ENCODE data around the gene AQR.

Gene AQR

GRCh38 chr15:34914317-34914716 lies 55.2 kb downstream of the AQR start:
- Histone ChIP-seq H3K27ac (ENCODE audit: low read depth, low read length) (no peak overlapping the region), H3K4me3 (ENCODE audit: low read depth, low read length) (no peak overlapping the region), H3K9me3 (ENCODE audit: control insufficient read depth, insufficient read depth, low read depth, low read length) (no peaks in the 10 kb centered on the region), H3K36me3 (ENCODE audit: control insufficient read depth, insufficient read depth, low read length) (peaks cover 93% of the 10 kb centered on the region), H3K27me3 (ENCODE audit: control insufficient read depth, insufficient read depth, low read length) (no peaks in the 10 kb centered on the region), H3K4me1 (ENCODE audit: control insufficient read depth, insufficient read depth, low read length) (no peaks in the 10 kb centered on the region), H3K9ac (ENCODE audit: low read length) (no peak overlapping the region)

GRCh38 chr15:34905047-34905446 lies 64.5 kb downstream of the AQR start:
- no peak overlapping the region for H3K9ac ChIP-seq (ENCODE audit: low read length)
- H3K9me3 ChIP-seq (ENCODE audit: control insufficient read depth, insufficient read depth, low read depth, low read length), result no peaks in the 10 kb centered on the region
- no peaks in the 10 kb centered on the region for H3K27me3 ChIP-seq (ENCODE audit: control insufficient read depth, insufficient read depth, low read length)
- H3K36me3 ChIP-seq (ENCODE audit: control insufficient read depth, insufficient read depth, low read length), result peaks cover 78% of the 10 kb centered on the region
- H3K4me1 ChIP-seq (ENCODE audit: control insufficient read depth, insufficient read depth, low read length), result no peaks in the 10 kb centered on the region
- H3K4me3 ChIP-seq (ENCODE audit: low read depth, low read length), result no peak overlapping the region
- H3K27ac ChIP-seq (ENCODE audit: low read depth, low read length), result no peak overlapping the region

GRCh38 chr15:34904527-34904926 lies 65.0 kb downstream of the AQR start:
- Histone ChIP-seq H3K4me1 (ENCODE audit: control insufficient read depth, insufficient read depth, low read length) (no peaks in the 10 kb centered on the region), H3K36me3 (ENCODE audit: control insufficient read depth, insufficient read depth, low read length) (peaks cover 78% of the 10 kb centered on the region), H3K9me3 (ENCODE audit: control insufficient read depth, insufficient read depth, low read depth, low read length) (no peaks in the 10 kb centered on the region), H3K4me3 (ENCODE audit: low read depth, low read length) (no peak overlapping the region), H3K27me3 (ENCODE audit: control insufficient read depth, insufficient read depth, low read length) (no peaks in the 10 kb centered on the region), H3K9ac (ENCODE audit: low read length) (no peak overlapping the region), H3K27ac (ENCODE audit: low read depth, low read length) (no peak overlapping the region)

GRCh38 chr15:34900748-34901147 lies 68.8 kb downstream of the AQR start:
- Histone ChIP-seq H3K9ac (ENCODE audit: low read length) (no peak overlapping the region), H3K4me1 (ENCODE audit: control insufficient read depth, insufficient read depth, low read length) (no peaks in the 10 kb centered on the region), H3K27me3 (ENCODE audit: control insufficient read depth, insufficient read depth, low read length) (no peaks in the 10 kb centered on the region), H3K9me3 (ENCODE audit: control insufficient read depth, insufficient read depth, low read depth, low read length) (no peaks in the 10 kb centered on the region), H3K4me3 (ENCODE audit: low read depth, low read length) (no peak overlapping the region), H3K36me3 (ENCODE audit: control insufficient read depth, insufficient read depth, low read length) (peaks cover 72% of the 10 kb centered on the region), H3K27ac (ENCODE audit: low read depth, low read length) (no peak overlapping the region)

- Histone ChIP-seq H3K9ac (ENCODE audit: low read length) (no peak overlapping the region), H3K27ac (ENCODE audit: low read depth, low read length) (no peak overlapping the region), H3K36me3 (ENCODE audit: control insufficient read depth, insufficient read depth, low read length) (peaks cover 84% of the 10 kb centered on the region), H3K4me3 (ENCODE audit: low read depth, low read length) (no peak overlapping the region), H3K4me1 (ENCODE audit: control insufficient read depth, insufficient read depth, low read length) (no peaks in the 10 kb centered on the region), H3K27me3 (ENCODE audit: control insufficient read depth, insufficient read depth, low read length) (no peaks in the 10 kb centered on the region), H3K9me3 (ENCODE audit: control insufficient read depth, insufficient read depth, low read depth, low read length) (peaks cover 19% of the 10 kb centered on the region)
Observed at GRCh38 chr15:34896183-34896582, 73.4 kb downstream of the AQR start.

- peaks cover 85% of the 10 kb centered on the region for H3K36me3 ChIP-seq (ENCODE audit: control insufficient read depth, insufficient read depth, low read length)
- no peaks in the 10 kb centered on the region for H3K27me3 ChIP-seq (ENCODE audit: control insufficient read depth, insufficient read depth, low read length)
- H3K4me3 ChIP-seq (ENCODE audit: low read depth, low read length), result no peak overlapping the region
- H3K4me1 ChIP-seq (ENCODE audit: control insufficient read depth, insufficient read depth, low read length), result no peaks in the 10 kb centered on the region
- H3K9me3 ChIP-seq (ENCODE audit: control insufficient read depth, insufficient read depth, low read depth, low read length), result peaks cover 19% of the 10 kb centered on the region
- H3K27ac ChIP-seq (ENCODE audit: low read depth, low read length), result no peak overlapping the region
- no peak overlapping the region for H3K9ac ChIP-seq (ENCODE audit: low read length)
Observed at GRCh38 chr15:34893967-34894366, 75.6 kb downstream of the AQR start.

- Histone ChIP-seq H3K4me3 (ENCODE audit: low read depth, low read length) (no peak overlapping the region), H3K9ac (ENCODE audit: low read length) (no peak overlapping the region), H3K36me3 (ENCODE audit: control insufficient read depth, insufficient read depth, low read length) (peaks cover 89% of the 10 kb centered on the region), H3K9me3 (ENCODE audit: control insufficient read depth, insufficient read depth, low read depth, low read length) (peaks cover 19% of the 10 kb centered on the region), H3K27ac (ENCODE audit: low read depth, low read length) (no peak overlapping the region), H3K4me1 (ENCODE audit: control insufficient read depth, insufficient read depth, low read length) (no peaks in the 10 kb centered on the region), H3K27me3 (ENCODE audit: control insufficient read depth, insufficient read depth, low read length) (no peaks in the 10 kb centered on the region)
Observed at GRCh38 chr15:34892963-34893591, 76.5 kb downstream of the AQR start.

- no peak overlapping the region for H3K4me3 ChIP-seq (ENCODE audit: low read depth, low read length)
- peaks cover 21% of the 10 kb centered on the region for H3K9me3 ChIP-seq (ENCODE audit: control insufficient read depth, insufficient read depth, low read depth, low read length)
- H3K27me3 ChIP-seq (ENCODE audit: control insufficient read depth, insufficient read depth, low read length), result no peaks in the 10 kb centered on the region
- H3K4me1 ChIP-seq (ENCODE audit: control insufficient read depth, insufficient read depth, low read length), result no peaks in the 10 kb centered on the region
- no peak overlapping the region for H3K27ac ChIP-seq (ENCODE audit: low read depth, low read length)
- no peak overlapping the region for H3K9ac ChIP-seq (ENCODE audit: low read length)
- H3K36me3 ChIP-seq (ENCODE audit: control insufficient read depth, insufficient read depth, low read length), result peaks cover 84% of the 10 kb centered on the region
Observed at GRCh38 chr15:34890424-34890823, 79.1 kb downstream of the AQR start.

- Histone ChIP-seq H3K36me3 (ENCODE audit: control insufficient read depth, insufficient read depth, low read length) (peaks cover 86% of the 10 kb centered on the region), H3K9me3 (ENCODE audit: control insufficient read depth, insufficient read depth, low read depth, low read length) (peaks cover 18% of the 10 kb centered on the region), H3K27ac (ENCODE audit: low read depth, low read length) (no peak overlapping the region), H3K4me1 (ENCODE audit: control insufficient read depth, insufficient read depth, low read length) (no peaks in the 10 kb centered on the region), H3K27me3 (ENCODE audit: control insufficient read depth, insufficient read depth, low read length) (no peaks in the 10 kb centered on the region), H3K9ac (ENCODE audit: low read length) (no peak overlapping the region), H3K4me3 (ENCODE audit: low read depth, low read length) (no peak overlapping the region)
Observed at GRCh38 chr15:34889476-34889875, 80.1 kb downstream of the AQR start.

- Histone ChIP-seq H3K27ac (ENCODE audit: low read depth, low read length) (no peak overlapping the region), H3K36me3 (ENCODE audit: control insufficient read depth, insufficient read depth, low read length) (peaks cover 92% of the 10 kb centered on the region), H3K27me3 (ENCODE audit: control insufficient read depth, insufficient read depth, low read length) (no peaks in the 10 kb centered on the region)
Observed at GRCh38 chr15:34886134-34886533, 83.4 kb downstream of the AQR start.

GRCh38 chr15:34883633-34884032 lies 85.9 kb downstream of the AQR start:
- Histone ChIP-seq H3K27me3 (ENCODE audit: control insufficient read depth, insufficient read depth, low read length) (no peaks in the 10 kb centered on the region), H3K4me1 (ENCODE audit: control insufficient read depth, insufficient read depth, low read length) (no peaks in the 10 kb centered on the region), H3K27ac (ENCODE audit: low read depth, low read length) (no peak overlapping the region), H3K4me3 (ENCODE audit: low read depth, low read length) (no peak overlapping the region), H3K9me3 (ENCODE audit: control insufficient read depth, insufficient read depth, low read depth, low read length) (peaks cover 2% of the 10 kb centered on the region; the same call in 1 of the 2 replicates), H3K9ac (ENCODE audit: low read length) (no peak overlapping the region), H3K36me3 (ENCODE audit: control insufficient read depth, insufficient read depth, low read length) (peaks cover 86% of the 10 kb centered on the region)

More at GRCh38 chr15:34886134-34886533, 83.4 kb downstream of the AQR start:
- H3K4me3 ChIP-seq (ENCODE audit: low read depth, low read length), result no peak overlapping the region
- no peaks in the 10 kb centered on the region for H3K4me1 ChIP-seq (ENCODE audit: control insufficient read depth, insufficient read depth, low read length)
- peaks cover 2% of the 10 kb centered on the region; the same call in 1 of the 2 replicates for H3K9me3 ChIP-seq (ENCODE audit: control insufficient read depth, insufficient read depth, low read depth, low read length)
- H3K9ac ChIP-seq (ENCODE audit: low read length), result no peak overlapping the region
